GM12874 (cell line): Measurements from ENCODE around the gene RFFL.

ENCODE experiments used
- CTCF ChIP-seq: IDR thresholded peaks from 2 replicates; pipeline ENCODE4 v1.5.1; 2011; ENCODE audit warnings: low read depth, mild to moderate bottlenecking, control low read depth, low read length, moderate library complexity; ENCODE audit not compliant: insufficient read depth

Gene RFFL

GRCh38 chr17:34974794-34975785 is 88.4 kb downstream of the RFFL start:
- TF ChIP-seq CTCF, result no peak

- TF ChIP-seq CTCF, result no peak
Observed at GRCh38 chr17:34974179-34974578, 89.3 kb downstream of the RFFL start.

DNA sequence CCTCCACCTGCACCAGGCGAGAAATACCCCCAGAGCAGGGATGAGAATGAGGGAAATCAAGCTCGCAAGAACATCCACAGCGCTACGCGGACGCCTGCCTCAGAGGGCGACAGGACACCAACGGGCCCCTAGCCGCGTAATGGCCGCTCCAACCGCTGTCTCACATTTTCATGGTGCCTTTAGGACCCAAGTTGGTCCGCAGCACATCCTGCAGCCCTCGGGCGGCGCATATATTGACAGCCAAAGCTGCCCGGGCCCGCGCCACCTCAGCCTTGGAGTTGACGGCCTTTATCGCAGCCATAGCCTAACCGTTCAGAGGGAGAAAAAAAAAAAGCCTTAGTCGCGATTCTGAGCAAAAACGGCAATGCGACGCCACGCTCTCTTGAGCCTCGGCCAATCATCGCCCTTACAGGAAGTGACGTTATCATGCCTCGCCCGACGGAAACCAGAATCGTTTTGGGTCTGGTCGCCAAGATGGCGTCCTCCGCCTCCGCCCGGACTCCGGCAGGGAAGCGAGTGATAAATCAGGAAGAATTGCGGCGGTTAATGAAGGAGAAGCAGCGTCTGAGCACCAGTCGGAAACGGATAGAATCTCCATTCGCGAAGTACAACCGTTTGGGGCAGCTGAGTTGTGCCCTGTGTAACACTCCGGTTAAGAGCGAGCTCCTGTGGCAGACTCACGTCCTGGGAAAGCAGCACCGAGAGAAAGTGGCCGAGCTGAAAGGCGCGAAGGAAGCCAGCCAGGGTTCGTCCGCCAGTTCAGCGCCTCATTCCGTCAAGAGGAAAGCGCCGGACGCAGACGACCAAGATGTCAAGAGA is 102.2 kb downstream of the RFFL start, which contains the start of the genes CCT6B and ZNF830:
TSS of gene CCT6B (minus strand) at position 368 of the 819 bp plus-strand sequence. CDS start at position 301, 67 bp downstream.
TSS of gene ZNF830 (plus strand) at position 448 of the 819 bp plus-strand sequence. CDS start at position 475, 27 bp downstream.
- no peak for TF ChIP-seq CTCF

DNA sequence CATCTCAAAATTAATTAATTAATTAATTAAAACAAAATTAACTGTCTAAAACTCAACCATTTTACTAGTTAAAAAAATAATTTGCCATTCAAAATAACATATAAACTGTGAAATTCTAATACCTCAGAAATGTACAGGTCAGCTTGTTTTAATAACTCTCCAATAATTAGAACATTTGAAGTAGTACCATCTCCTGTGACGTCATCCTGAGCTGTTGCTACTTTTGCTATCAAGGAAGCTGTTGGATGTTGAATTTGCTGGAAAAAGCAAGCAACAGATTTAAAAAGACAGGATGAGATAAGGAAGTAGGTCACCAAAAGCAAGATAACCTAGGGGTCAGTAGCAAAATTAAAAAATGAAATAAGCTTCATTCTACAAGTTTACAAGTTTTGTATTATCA is 105.1 kb downstream of the RFFL start:
- TF ChIP-seq CTCF, result no peak
